BLaER1 treated with 17β-estradiol and CSF1 and Interleukin-3, amounts not matched to agents 10 nM and 100 nM (cell line): ENCODE data around the gene NTMT2.

Experiments
- H3K27ac ChIP-seq, 11 experiments: shearing (Covaris generic); formaldehyde crosslinking; 2 replicates each; pipeline ENCODE4 v1.8.1; 2022
- H3K27me3 ChIP-seq, 11 experiments: shearing (Covaris generic); formaldehyde crosslinking; 2 replicates each; pipeline ENCODE4 v1.8.1; 2022
- H3K36me3 ChIP-seq, 11 experiments: shearing (Covaris generic); formaldehyde crosslinking; 2 replicates each; pipeline ENCODE4 v1.8.1; 2022
- H3K4me1 ChIP-seq, 10 experiments: shearing (Covaris generic); formaldehyde crosslinking; 2 replicates each; pipeline ENCODE4 v1.8.1; 2022
- H3K4me2 ChIP-seq, 11 experiments: shearing (Covaris generic); formaldehyde crosslinking; 2 replicates each; pipeline ENCODE4 v1.8.1; 2022
- H3K4me3 ChIP-seq, 10 experiments: shearing (Covaris generic); formaldehyde crosslinking; 2 replicates each; pipeline ENCODE4 v1.8.1; 2022
- H3K9ac ChIP-seq, 11 experiments: shearing (Covaris generic); formaldehyde crosslinking; 2 replicates each; pipeline ENCODE4 v1.8.1; 2022
- H3K9me3 ChIP-seq, 11 experiments: shearing (Covaris generic); formaldehyde crosslinking; replicated peaks in 1 of 11; 2 replicates each; pipeline ENCODE4 v1.8.1; 2022
- H4K20me1 ChIP-seq, 11 experiments: shearing (Covaris generic); formaldehyde crosslinking; 2 replicates each; pipeline ENCODE4 v1.8.1; 2022
- Cebpa-rat ChIP-seq, 11 experiments: shearing (Covaris generic); IDR thresholded peaks; 2 replicates each; pipeline ENCODE4 v1.8.1; 2022

The NTMT2 gene

GRCh38 chr1:170200161-170200560 is 54.4 kb downstream of the NTMT2 start:
- TF ChIP-seq Cebpa-rat (IDR thresholded peaks at IDR 0.05), result no peak
- Histone ChIP-seq H3K4me1 (peaks cover 0 to 9% (median 0%) of the 10 kb centered on the region in 10 experiments; a peak in 6 of 20 replicates), H3K36me3 (no peaks in the 10 kb centered on the region), H3K4me3 (no peak overlapping the region), H3K9ac (no peak overlapping the region), H3K4me2 (no peak overlapping the region), H4K20me1 (no peaks in the 10 kb centered on the region), H3K27me3 (no peaks in the 10 kb centered on the region), H3K27ac (no peak overlapping the region), H3K9me3 (peaks cover 0 to 17% (median 0%) of the 10 kb centered on the region in 11 experiments; a peak in 5 of 22 replicates)

- Histone ChIP-seq H3K4me3 (no peak overlapping the region), H3K9me3 (peaks cover 0 to 23% (median 0%) of the 10 kb centered on the region in 11 experiments; a peak in 6 of 22 replicates), H4K20me1 (no peaks in the 10 kb centered on the region), H3K27ac (no peak overlapping the region), H3K4me2 (no peak overlapping the region), H3K9ac (no peak overlapping the region), H3K27me3 (no peaks in the 10 kb centered on the region), H3K36me3 (no peaks in the 10 kb centered on the region), H3K4me1 (peaks cover 0 to 16% (median 0%) of the 10 kb centered on the region in 10 experiments; a peak in 6 of 20 replicates)
- no peak for TF ChIP-seq Cebpa-rat (IDR thresholded peaks at IDR 0.05)
These were observed 55.0 kb downstream of the NTMT2 start for GRCh38 chr1:170200621-170201397.

- H3K4me3 ChIP-seq, result no peak overlapping the region
- H3K4me1 ChIP-seq, result peaks cover 0 to 31% (median 5%) of the 10 kb centered on the region in 10 experiments; a peak in 10 of 20 replicates
These were observed 57.9 kb downstream of the NTMT2 start for GRCh38 chr1:170203693-170204092.

GRCh38 chr1:170204121-170204520 is 58.4 kb downstream of the NTMT2 start:
- no peak overlapping the region for H3K27ac ChIP-seq
- H3K4me1 ChIP-seq, result peaks cover 0 to 34% (median 6%) of the 10 kb centered on the region in 10 experiments; a peak in 10 of 20 replicates
- H3K27me3 ChIP-seq, result no peaks in the 10 kb centered on the region
- peaks cover 16 to 57% (median 27%) of the 10 kb centered on the region in 11 experiments for H3K9me3 ChIP-seq
- no peak overlapping the region for H3K4me3 ChIP-seq
- H3K9ac ChIP-seq, result no peak overlapping the region
- no peak overlapping the region for H3K4me2 ChIP-seq
- no peaks in the 10 kb centered on the region for H3K36me3 ChIP-seq
- TF ChIP-seq Cebpa-rat (IDR thresholded peaks at IDR 0.05), result no peak
- H4K20me1 ChIP-seq, result no peaks in the 10 kb centered on the region

More at GRCh38 chr1:170203693-170204092, 57.9 kb downstream of the NTMT2 start:
- H3K9ac ChIP-seq, result no peak overlapping the region
- peaks cover 16 to 52% (median 25%) of the 10 kb centered on the region in 11 experiments for H3K9me3 ChIP-seq
- H3K27ac ChIP-seq, result no peak overlapping the region
- no peaks in the 10 kb centered on the region for H3K27me3 ChIP-seq
- TF ChIP-seq Cebpa-rat (IDR thresholded peaks at IDR 0.05), result no peak
- H4K20me1 ChIP-seq, result no peaks in the 10 kb centered on the region
- H3K36me3 ChIP-seq, result no peaks in the 10 kb centered on the region
- no peak overlapping the region for H3K4me2 ChIP-seq

GRCh38 chr1:170205301-170205700 is 59.5 kb downstream of the NTMT2 start:
- peak overlapping the region in 2 of 11 experiments; percentile 34 to 43; a peak in 3 of 22 replicates for H3K27ac ChIP-seq
- H3K4me3 ChIP-seq, result peak overlapping the region in 1 of 10 experiments; percentile 17; a peak in 1 of 20 replicates
- peaks cover 16 to 68% (median 27%) of the 10 kb centered on the region in 11 experiments for H3K9me3 ChIP-seq
- H3K4me1 ChIP-seq, result peaks cover 0 to 36% (median 6%) of the 10 kb centered on the region in 10 experiments; a peak in 10 of 20 replicates
- H3K4me2 ChIP-seq, result peak overlapping the region in 4 of 11 experiments; percentile 18 to 64 (median 52); a peak in 6 of 22 replicates
- no peaks in the 10 kb centered on the region for H4K20me1 ChIP-seq
- no peaks in the 10 kb centered on the region for H3K27me3 ChIP-seq
- TF ChIP-seq Cebpa-rat (IDR thresholded peaks at IDR 0.05), result no peak
- H3K9ac ChIP-seq, result no peak overlapping the region
- H3K36me3 ChIP-seq, result no peaks in the 10 kb centered on the region

GRCh38 chr1:170209125-170209524 is 63.4 kb downstream of the NTMT2 start:
- H3K9ac ChIP-seq, result no peak overlapping the region
- no peaks in the 10 kb centered on the region for H3K27me3 ChIP-seq
- no peak overlapping the region; a peak in 1 of 22 replicates for H3K27ac ChIP-seq
- no peak for TF ChIP-seq Cebpa-rat (IDR thresholded peaks at IDR 0.05)
- H3K36me3 ChIP-seq, result no peaks in the 10 kb centered on the region
- peaks cover 16 to 63% (median 27%) of the 10 kb centered on the region in 11 experiments for H3K9me3 ChIP-seq
- peaks cover 0 to 43% (median 6%) of the 10 kb centered on the region in 10 experiments; a peak in 10 of 20 replicates for H3K4me1 ChIP-seq
- H4K20me1 ChIP-seq, result no peaks in the 10 kb centered on the region
- H3K4me3 ChIP-seq, result no peak overlapping the region
- H3K4me2 ChIP-seq, result peak overlapping the region in 1 of 11 experiments; percentile 30; a peak in 2 of 22 replicates

GRCh38 chr1:170210142-170210541 is 64.4 kb downstream of the NTMT2 start:
- Histone ChIP-seq H3K4me2 (no peak overlapping the region), H3K36me3 (no peaks in the 10 kb centered on the region), H3K27me3 (no peaks in the 10 kb centered on the region), H4K20me1 (no peaks in the 10 kb centered on the region), H3K27ac (no peak overlapping the region), H3K9me3 (peaks cover 16 to 53% (median 27%) of the 10 kb centered on the region in 11 experiments), H3K9ac (no peak overlapping the region), H3K4me3 (no peak overlapping the region), H3K4me1 (peaks cover 0 to 42% (median 6%) of the 10 kb centered on the region in 10 experiments; a peak in 10 of 20 replicates)
- TF ChIP-seq Cebpa-rat (IDR thresholded peaks at IDR 0.05), result no peak

- H3K4me2 ChIP-seq, result peak overlapping the region in 3 of 11 experiments; percentile 14 to 34 (median 20); a peak in 3 of 22 replicates
- H3K9ac ChIP-seq, result no peak overlapping the region
- H3K9me3 ChIP-seq, result peaks cover 0 to 18% (median 2%) of the 10 kb centered on the region in 11 experiments; a peak in 9 of 22 replicates
- H4K20me1 ChIP-seq, result no peaks in the 10 kb centered on the region
- H3K36me3 ChIP-seq, result no peaks in the 10 kb centered on the region
- no peak for TF ChIP-seq Cebpa-rat (IDR thresholded peaks at IDR 0.05)
- peaks cover 0 to 26% (median under 1%) of the 10 kb centered on the region in 10 experiments; a peak in 10 of 20 replicates for H3K4me1 ChIP-seq
- no peak overlapping the region for H3K4me3 ChIP-seq
- no peak overlapping the region for H3K27ac ChIP-seq
- H3K27me3 ChIP-seq, result no peaks in the 10 kb centered on the region
These were observed 67.8 kb downstream of the NTMT2 start for GRCh38 chr1:170213596-170213995.
